DLD1 (cell line): Measurements from ENCODE around the gene RPL13.

Source experiments
- in situ Hi-C: cut with HindIII; loops from 2 replicates; pipeline ENCODE4 v1.10.0; 2017; ENCODE audit warnings: low sequenced_read_pairs

Gene RPL13

DNA sequence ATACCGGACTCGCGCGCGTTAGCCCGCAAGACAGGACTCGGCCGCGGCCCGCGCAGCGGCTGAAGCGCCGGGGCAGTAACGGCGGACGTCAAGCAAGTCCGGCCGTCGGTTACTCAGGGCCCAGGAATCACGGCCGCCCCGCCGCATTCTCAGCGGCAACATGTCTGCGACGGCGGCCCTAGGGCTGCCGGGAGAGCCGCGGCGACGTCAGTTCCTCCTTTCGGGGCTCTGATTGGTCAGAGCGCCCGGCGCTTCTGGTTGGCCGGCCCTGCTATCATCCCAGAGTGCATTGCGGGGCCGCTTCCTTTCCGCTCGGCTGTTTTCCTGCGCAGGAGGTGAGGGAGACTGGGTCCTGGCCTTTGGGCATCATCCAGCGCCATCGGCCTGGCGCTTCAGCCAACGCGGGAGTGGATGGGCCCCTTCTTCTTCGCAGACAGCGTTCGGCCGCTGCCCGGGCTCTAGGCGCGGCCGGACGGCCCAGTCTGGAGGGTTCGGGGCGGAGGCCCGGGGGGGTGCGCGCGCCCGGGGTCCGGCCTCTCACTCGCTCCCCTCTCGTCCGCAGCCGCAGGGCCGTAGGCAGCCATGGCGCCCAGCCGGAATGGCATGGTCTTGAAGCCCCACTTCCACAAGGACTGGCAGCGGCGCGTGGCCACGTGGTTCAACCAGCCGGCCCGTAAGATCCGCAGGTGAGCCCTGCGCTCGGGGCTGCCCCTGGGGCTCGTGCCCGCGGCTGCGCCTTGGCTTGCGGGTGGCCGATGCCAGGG lies at the start of gene RPL13:
RPL13 (plus strand) TSS at position 305 of the 764 bp plus-strand sequence; CDS start at position 583, 278 bp downstream.
- in situ Hi-C loops: no loop called here

DNA sequence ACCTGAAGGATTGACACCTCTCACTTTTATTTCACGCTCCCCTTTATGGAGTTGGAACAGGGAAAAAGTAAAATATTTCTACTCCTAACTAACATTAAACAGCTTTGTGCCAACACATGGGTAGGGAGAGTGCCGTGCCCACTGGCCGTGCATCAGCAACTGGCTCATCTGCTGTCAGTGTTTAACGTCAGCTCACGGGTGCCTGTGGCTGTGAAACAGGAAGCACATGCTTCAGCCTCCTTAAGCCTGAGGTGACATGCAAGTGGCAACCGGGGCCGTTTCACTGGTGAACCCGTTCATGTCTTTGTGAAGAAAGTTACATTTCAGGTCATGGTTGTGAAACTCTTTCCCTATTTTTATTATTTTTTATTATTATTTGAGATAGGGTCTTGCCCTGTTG lies 49.1 kb upstream of the RPL13 start:
- in situ Hi-C loops: no loop called here

GRCh38 chr16:89512453-89512852 lies 48.0 kb upstream of the RPL13 start:
- in situ Hi-C loops: no loop called here

GRCh38 chr16:89517128-89517527 lies 43.4 kb upstream of the RPL13 start:
- in situ Hi-C loops: no loop called here

- in situ Hi-C loops: no loop called here
These were observed 40.6 kb upstream of the RPL13 start for GRCh38 chr16:89519881-89520280.

GRCh38 chr16:89522287-89522686 lies 38.2 kb upstream of the RPL13 start:
- in situ Hi-C loops: no loop called here

- in situ Hi-C loops: no loop called here
These were observed 36.7 kb upstream of the RPL13 start for GRCh38 chr16:89523680-89524344.

DNA sequence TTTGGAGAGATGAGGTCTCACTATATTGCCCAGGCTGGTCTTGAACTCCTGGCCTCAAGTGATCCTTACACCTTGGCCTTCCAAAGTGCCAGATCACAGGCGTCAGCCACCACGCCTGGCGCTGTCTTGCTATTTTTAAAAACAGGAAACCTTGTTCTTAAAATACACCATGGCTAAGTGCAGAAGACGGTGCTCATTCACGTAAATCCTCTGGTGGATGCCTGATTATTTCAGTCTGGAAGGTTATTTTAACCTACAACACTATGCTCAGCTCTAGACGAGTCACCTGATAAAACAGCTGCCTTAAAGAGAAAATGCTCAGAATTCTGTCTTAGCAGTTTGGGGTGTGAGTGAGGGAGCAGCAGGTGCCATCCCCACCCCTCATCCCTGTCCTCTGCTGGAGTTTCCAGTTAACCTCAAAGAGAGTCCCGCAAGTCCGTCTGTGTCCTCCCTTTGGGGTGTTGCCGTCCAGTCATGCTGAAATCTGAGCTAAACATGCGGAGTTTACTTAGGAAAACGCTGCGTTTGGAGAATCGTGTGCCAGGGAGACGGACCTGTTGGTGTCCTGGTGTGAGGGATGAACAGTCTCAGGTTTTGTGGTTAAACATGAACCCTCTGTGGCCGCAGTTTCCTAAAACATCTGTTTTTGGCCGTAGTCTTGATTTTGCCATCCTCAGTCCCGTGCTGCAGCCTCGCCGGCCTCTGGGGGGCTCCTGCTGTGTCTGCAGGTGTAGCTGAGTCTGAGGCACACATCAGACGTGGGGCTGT lies 35.2 kb upstream of the RPL13 start:
- in situ Hi-C loops: no loop called here

- in situ Hi-C loops: no loop called here
These were observed 31.4 kb upstream of the RPL13 start for GRCh38 chr16:89529097-89529496.

DNA sequence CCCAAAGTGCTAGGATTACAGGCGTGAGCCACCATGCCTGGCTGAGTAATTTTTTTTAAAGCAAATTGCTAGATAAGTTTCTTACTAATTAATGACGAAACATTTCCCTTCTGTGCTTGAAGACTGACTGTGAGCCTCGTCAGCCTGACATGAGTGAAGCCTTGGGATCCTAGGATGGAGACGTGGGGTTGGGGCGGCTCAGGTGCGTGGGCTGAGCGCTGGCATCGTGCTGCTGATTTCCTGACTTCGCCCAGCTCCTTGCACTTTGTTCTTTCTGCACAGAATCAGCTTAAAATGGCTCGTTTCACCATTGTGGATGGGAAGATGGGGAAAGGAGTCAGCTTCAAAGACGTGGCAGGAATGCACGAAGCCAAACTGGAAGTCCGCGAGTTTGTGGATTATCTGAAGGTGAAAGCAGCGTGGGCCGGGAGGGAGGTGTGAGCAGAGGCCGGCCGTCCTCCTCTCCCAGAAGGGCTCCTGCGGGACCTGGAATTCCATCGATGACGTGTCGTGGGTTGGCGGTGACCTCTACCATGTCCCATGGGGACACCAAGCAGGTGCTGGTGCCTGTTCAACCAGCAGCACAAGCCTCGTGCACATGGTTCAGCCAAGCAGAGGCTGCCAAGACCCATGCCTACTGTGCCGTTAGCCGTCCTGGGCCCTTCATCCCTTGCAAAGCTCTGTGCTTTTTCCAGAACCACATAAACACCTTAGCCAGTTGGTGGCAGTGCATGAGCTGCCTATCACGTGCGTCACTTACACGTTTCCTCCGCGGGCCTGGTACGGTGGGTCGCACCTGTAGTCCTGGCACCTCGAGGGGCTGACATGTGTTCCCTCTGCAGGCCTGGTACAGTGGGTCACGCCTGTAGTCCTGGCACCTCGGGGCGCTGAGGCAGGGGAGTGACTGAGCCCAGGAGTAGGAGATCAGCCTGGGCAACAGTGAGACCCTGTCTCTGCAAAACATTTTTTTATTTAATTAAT lies 29.8 kb upstream of the RPL13 start:
- in situ Hi-C loops: no loop called here

DNA sequence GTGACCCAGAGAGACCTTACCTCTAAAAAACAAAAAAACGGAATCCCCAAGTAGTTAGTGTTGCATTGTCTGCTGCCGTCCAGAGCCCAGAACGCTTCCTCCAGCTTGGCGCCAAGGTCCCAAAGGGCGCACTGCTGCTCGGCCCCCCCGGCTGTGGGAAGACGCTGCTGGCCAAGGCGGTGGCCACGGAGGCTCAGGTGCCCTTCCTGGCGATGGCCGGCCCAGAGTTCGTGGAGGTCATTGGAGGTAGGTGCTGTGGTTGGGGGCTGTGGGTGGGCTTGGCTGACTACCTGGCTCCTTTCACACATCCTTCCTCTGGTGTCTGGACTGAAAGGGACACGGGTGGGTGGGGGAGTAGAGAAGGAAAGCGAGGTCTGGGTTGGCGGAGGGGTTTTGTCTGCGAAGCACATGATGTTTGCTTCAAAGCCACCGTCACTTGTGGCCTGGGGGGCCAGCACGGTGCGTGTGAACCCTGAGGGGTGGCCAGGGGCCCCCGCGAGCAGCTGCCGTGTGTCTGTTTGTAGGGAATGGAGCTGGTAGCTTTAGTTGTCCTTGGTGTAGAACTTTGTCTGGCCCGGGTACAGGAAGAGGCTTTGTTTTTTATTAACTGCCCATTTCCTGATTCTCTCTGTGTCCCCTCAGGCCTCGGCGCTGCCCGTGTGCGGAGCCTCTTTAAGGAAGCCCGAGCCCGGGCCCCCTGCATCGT lies 28.5 kb upstream of the RPL13 start:
- in situ Hi-C loops: no loop called here

DNA sequence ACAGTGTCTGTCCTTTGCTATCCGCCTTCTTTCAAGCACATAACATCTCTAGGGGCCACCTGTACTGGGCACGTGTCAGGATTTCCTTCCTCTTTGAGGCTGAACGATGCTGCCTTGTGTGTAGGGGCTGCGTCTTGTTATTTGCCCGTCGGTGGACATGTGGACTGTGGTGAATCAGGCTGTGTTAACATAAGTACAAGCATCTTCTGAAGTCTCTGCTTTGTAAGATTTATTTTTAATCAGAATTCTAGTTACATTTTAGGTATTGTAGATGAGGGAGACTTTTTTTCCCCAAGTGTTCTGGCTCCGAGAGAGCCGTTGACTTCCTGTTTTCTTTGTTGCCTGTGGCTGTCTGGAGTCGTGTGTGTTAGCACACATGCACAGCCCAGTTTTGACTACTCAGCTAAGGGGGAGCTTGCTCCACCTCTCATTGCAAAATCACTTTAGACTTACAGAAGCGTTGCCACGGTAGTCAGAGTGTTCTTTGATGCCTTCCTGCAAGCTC lies 26.2 kb upstream of the RPL13 start:
- in situ Hi-C loops: no loop called here

- in situ Hi-C loops: no loop called here
These were observed 24.1 kb upstream of the RPL13 start for GRCh38 chr16:89536371-89536770.

- in situ Hi-C loops: no loop called here
These were observed 23.5 kb upstream of the RPL13 start for GRCh38 chr16:89536886-89537548.

DNA sequence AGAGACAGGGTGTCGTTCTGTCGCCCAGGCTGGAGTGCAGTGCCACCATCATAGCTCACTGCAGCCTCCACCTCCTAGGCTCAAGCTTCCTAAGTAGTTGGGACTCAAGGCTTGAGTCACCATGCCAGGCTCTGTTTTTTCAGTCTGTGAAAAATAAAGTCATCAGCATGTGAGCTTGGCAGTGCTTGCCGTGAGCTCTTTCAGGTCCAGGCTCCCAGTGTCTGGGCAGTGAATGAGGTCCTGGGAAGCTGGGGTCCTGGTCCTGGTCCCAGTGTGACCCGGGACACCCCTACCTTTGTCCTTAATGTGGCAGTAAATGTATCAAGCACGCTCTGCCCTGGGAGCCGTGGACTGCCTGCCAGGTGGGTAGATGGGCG lies 22.9 kb upstream of the RPL13 start:
- in situ Hi-C loops: no loop called here

DNA sequence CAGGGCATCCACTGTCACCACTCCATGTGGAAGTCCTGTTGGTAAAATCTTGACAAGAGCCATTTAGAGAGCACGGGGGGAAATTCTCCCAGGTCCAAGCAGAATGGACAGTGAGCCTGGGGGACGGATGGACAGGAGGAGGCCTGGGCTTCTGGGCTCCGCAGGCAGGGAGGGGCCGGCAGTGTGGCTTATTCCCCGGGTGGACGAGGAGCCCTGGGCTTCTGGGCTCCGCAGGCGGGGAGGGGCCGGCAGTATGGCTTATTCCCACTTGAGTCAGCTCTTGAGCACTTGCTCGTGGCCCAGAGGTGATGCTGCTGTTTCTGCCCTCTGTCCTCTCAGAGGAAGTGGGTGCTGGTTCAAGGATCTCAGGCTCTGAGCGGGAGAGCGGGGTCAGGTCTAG lies 22.2 kb upstream of the RPL13 start:
- in situ Hi-C loops: no loop called here

DNA sequence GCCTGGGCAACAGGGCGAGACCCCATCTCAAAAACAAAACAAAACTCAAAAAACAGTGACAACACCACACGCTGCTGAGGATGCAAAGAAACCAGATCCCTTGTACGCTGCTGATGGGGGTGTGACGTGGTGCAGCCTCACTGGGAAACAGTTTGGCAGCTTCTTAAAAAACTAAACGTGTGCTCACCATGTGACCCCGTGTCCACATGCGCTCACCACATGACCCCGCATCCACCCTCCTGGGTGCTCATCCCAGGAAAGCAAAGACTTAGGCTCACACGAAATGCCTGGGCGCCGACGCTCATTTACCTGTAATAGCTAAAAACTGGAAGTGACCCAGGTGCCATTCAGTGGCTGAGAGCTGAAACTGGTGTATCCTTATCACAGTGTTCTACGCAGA lies 19.9 kb upstream of the RPL13 start:
- in situ Hi-C loops: no loop called here

- in situ Hi-C loops: no loop called here
These were observed 18.7 kb upstream of the RPL13 start for GRCh38 chr16:89541792-89542191.

DNA sequence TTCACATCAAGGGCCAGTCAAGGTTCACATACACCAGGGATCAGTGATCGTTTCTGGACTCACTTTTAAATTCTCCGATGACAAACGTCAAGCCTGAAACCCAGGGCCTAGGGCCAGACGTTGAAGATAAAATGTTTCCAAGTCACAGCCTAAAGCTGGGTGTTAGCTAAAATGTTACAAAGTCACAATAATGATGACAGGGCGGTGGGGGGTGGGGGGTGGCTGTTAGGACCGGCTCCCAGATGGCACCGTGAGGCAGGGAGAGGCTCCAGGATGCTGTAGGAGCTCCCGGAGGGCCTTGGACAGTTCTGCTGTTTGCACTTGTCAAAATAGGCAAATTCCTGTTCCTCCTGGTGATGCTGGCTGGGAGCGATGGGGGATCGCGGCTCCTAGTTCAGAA lies 16.4 kb upstream of the RPL13 start:
- in situ Hi-C loops: no loop called here
